Keratinocyte (primary cell): ENCODE data around the gene DMD. TPM values are rescaled to one million over a fixed set of nuclear protein-coding genes. Genes with fewer than 3 reads are reported as not detected.
A peak's percentile ranks its signal among the peaks of the same experiment; 100 is the strongest.

ENCODE experiments used
- DNase-seq: peaks from one replicate; pipeline ENCODE4 v3.0.0-alpha.2; 2011; ENCODE audit warnings: low read depth, missing footprints, low spot score
- FAIRE-seq: peaks from 2 replicates; lab custom pipeline; 2011; peaks lifted over from hg19 to GRCh38; lab: Jason Lieb, UNC
- H2AFZ ChIP-seq: 2 replicates; pipeline ENCODE4 v1.6.0; 2012; ENCODE audit warnings: low read length, control low read depth, inconsistent platforms; ENCODE audit not compliant: control insufficient read depth
- H3K27ac ChIP-seq: 2 replicates; pipeline ENCODE4 v1.5.1; 2011; ENCODE audit warnings: low read length; ENCODE audit not compliant: control insufficient read depth, insufficient read depth
- H3K27me3 ChIP-seq: 3 replicates; pipeline ENCODE4 v1.6.0; 2011; ENCODE audit warnings: low read length; ENCODE audit not compliant: control insufficient read depth, insufficient read depth; ENCODE audit errors: extremely low read depth
- H3K36me3 ChIP-seq, 2 experiments: 2 replicates in 1 of 2; 3 replicates in 1 of 2; pipeline ENCODE4 v1.5.1; 2011; ENCODE audit warnings: low read length in 2 of 2, mild to moderate bottlenecking in 1 of 2; ENCODE audit not compliant: control insufficient read depth in 2 of 2, insufficient read depth in 2 of 2; ENCODE audit errors: extremely low read depth in 1 of 2
- H3K4me1 ChIP-seq: 3 replicates; pipeline ENCODE4 v1.5.1; 2011; ENCODE audit warnings: low read length; ENCODE audit not compliant: control insufficient read depth, insufficient read depth; ENCODE audit errors: extremely low read depth
- H3K4me2 ChIP-seq: 3 replicates; pipeline ENCODE4 v1.6.0; 2011; ENCODE audit warnings: low read depth, low read length; ENCODE audit not compliant: control insufficient read depth, insufficient read depth; ENCODE audit errors: extremely low read depth
- H3K4me3 ChIP-seq, 3 experiments: fragments of 200-600 bp in 1 of 3; sonication (generic) in 1 of 3; 2 replicates in 2 of 3; 3 replicates in 1 of 3; pipeline ENCODE4 v1.5.1; 2011 to 2016; ENCODE audit warnings: low read length in 3 of 3, mild to moderate bottlenecking in 3 of 3, control low read depth in 2 of 3, inconsistent platforms in 1 of 3, low read depth in 1 of 3, mixed read lengths in 1 of 3, mixed run types in 1 of 3, moderate library complexity in 1 of 3; ENCODE audit not compliant: control insufficient read depth in 2 of 3, insufficient read depth in 2 of 3; ENCODE audit errors: extremely low read depth in 1 of 3
- H3K79me2 ChIP-seq: 2 replicates; pipeline ENCODE4 v1.6.0; 2012; ENCODE audit warnings: low read length; ENCODE audit not compliant: control insufficient read depth, insufficient read depth
- H3K9ac ChIP-seq: 3 replicates; pipeline ENCODE4 v1.6.0; 2011; ENCODE audit warnings: low read length; ENCODE audit not compliant: control insufficient read depth, insufficient read depth; ENCODE audit errors: extremely low read depth
- H3K9me1 ChIP-seq: 3 replicates; pipeline ENCODE4 v1.6.0; 2011; ENCODE audit warnings: low read length; ENCODE audit not compliant: control insufficient read depth, insufficient read depth; ENCODE audit errors: extremely low read depth
- H3K9me3 ChIP-seq: 2 replicates; pipeline ENCODE4 v1.5.1; 2012; ENCODE audit warnings: low read depth, low read length; ENCODE audit not compliant: control insufficient read depth
- H4K20me1 ChIP-seq: 3 replicates; pipeline ENCODE4 v1.6.0; 2011; ENCODE audit warnings: low read length; ENCODE audit not compliant: control insufficient read depth, insufficient read depth; ENCODE audit errors: extremely low read depth
- EZH2 ChIP-seq: IDR thresholded peaks from one replicate; pipeline ENCODE4 v1.6.1; 2012; ENCODE audit warnings: inconsistent platforms, mild to moderate bottlenecking, low read length, moderate library complexity
- dilution Hi-C: fragments of 300-500 bp; cut with MboI; formaldehyde crosslinking; loops from one replicate; pipeline ENCODE4 v1.7.0; 2020; ENCODE audit warnings: low sequenced_read_pairs; ENCODE audit not compliant: extremely low pct_ligation_motif_present
- polyA plus RNA-seq, 5 experiments: library from polyadenylated mRNA; depleted of rRNA in 3 of 5; stranded (reverse) in 3 of 5; stranded (forward) in 1 of 5; unstranded in 1 of 5; fragments of >200 nt; gene quantifications; 1 replicate in 1 of 5; 2 replicates in 3 of 5; 3 replicates in 1 of 5; pipeline versions ENCODE4 v1.2.1 to v1.2.3, GENCODE V29; 2011 to 2012; ENCODE audit warnings: missing spikeins in 2 of 5, low read depth in 1 of 5, low replicate concordance in 1 of 5
- TF ChIP-seq, protein P1 (sequence below), 3 experiments: IDR thresholded peaks in 1 of 3; conservative IDR thresholded peaks in 1 of 3; optimal IDR thresholded peaks in 1 of 3; 2 replicates in 2 of 3; 3 replicates in 1 of 3; pipeline versions ENCODE3 to v1.5.1; 2011; ENCODE audit warnings: low read length in 3 of 3, mild to moderate bottlenecking in 3 of 3, moderate library complexity in 2 of 3, control low read depth in 1 of 3, inconsistent platforms in 1 of 3; ENCODE audit not compliant: insufficient read depth in 2 of 3; ENCODE audit errors: extremely low read depth in 1 of 3

Gene DMD
- polyA plus RNA-seq, 1 donor (not counting 4 experiments of a cell fraction or from before 2014, with no cell fraction given), result 8.9 TPM

DNA sequence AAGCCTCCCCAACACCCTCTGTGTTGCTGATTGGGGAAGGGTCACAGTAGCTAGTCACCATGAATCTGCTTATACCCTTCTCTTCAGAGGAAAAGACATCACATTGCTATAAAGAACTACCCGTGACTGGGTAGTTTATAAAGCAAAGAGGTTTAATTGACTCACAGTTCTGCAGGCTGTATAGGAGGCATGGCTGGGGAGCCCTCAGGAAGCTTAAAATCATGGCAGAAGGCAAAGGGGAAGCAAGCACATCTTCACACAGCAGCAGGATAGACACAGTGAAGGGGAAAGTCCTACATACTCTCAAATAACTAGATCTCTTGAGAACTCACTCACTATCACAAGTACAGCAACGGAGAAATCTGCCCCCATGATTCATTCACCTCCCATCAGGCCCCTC, 1910.1 kb downstream of the DMD start:
- FAIRE-seq, result no peak
- dilution Hi-C loops, result no loop called here

DNA sequence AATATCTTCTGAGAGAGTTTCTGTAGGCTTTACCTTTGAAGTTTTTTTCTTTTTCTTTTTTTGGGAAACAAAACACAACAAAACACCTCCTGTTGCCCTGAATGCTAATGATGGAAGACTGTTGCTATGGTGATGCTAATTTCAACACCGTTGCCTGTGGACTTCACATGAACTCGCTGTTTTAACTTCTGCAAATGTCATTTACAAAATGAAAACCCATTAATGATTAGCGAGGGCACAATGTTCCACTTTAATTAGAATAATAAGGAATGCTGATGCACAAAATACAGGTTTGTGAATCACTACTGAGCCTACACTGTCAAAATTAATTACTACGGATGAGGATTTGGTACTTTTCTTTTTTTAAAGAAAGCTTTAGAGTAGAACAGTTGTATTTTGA, 1912.4 kb downstream of the DMD start:
- Histone ChIP-seq H3K9me1 (no peaks in the 10 kb centered on the region), H3K79me2 (no peaks in the 10 kb centered on the region), H2AFZ (peak overlapping the region; percentile 19), H3K4me3 (no peak overlapping the region), H3K4me1 (peaks cover 16% of the 10 kb centered on the region), H3K4me2 (peak overlapping the region; percentile 12), H3K27me3 (no peaks in the 10 kb centered on the region), H3K36me3 (no peaks in the 10 kb centered on the region), H3K9me3 (no peaks in the 10 kb centered on the region), H3K9ac (no peak overlapping the region), H3K27ac (no peak overlapping the region), H4K20me1 (no peaks in the 10 kb centered on the region)
- FAIRE-seq (peak; percentile 9), DNase-seq (no peak)
- dilution Hi-C loops, result no loop called here
- no peak for TF ChIP-seq EZH2
- TF ChIP-seq, protein P1, sequence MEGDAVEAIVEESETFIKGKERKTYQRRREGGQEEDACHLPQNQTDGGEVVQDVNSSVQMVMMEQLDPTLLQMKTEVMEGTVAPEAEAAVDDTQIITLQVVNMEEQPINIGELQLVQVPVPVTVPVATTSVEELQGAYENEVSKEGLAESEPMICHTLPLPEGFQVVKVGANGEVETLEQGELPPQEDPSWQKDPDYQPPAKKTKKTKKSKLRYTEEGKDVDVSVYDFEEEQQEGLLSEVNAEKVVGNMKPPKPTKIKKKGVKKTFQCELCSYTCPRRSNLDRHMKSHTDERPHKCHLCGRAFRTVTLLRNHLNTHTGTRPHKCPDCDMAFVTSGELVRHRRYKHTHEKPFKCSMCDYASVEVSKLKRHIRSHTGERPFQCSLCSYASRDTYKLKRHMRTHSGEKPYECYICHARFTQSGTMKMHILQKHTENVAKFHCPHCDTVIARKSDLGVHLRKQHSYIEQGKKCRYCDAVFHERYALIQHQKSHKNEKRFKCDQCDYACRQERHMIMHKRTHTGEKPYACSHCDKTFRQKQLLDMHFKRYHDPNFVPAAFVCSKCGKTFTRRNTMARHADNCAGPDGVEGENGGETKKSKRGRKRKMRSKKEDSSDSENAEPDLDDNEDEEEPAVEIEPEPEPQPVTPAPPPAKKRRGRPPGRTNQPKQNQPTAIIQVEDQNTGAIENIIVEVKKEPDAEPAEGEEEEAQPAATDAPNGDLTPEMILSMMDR (optimal IDR thresholded peaks at IDR 0.05 in 1 of 3, IDR thresholded peaks at IDR 0.05 in 1 of 3, conservative IDR thresholded peaks at IDR 0.05 in 1 of 3; ENCODE audit: extremely low read depth in 1 of 3, insufficient read depth in 2 of 3, low read length in 3 of 3), result no peak

More for the DNA sequence above, 1910.1 kb downstream of the DMD start:
- Histone ChIP-seq H3K4me3 (no peak overlapping the region), H3K27me3 (no peaks in the 10 kb centered on the region), H3K9me3 (no peaks in the 10 kb centered on the region), H2AFZ (no peak overlapping the region), H3K79me2 (no peaks in the 10 kb centered on the region), H4K20me1 (no peaks in the 10 kb centered on the region), H3K27ac (no peak overlapping the region), H3K9me1 (no peaks in the 10 kb centered on the region), H3K4me1 (peaks cover 16% of the 10 kb centered on the region), H3K9ac (no peak overlapping the region), H3K36me3 (no peaks in the 10 kb centered on the region), H3K4me2 (no peak overlapping the region)
- TF ChIP-seq, protein P1 (optimal IDR thresholded peaks at IDR 0.05 in 1 of 3, IDR thresholded peaks at IDR 0.05 in 1 of 3, conservative IDR thresholded peaks at IDR 0.05 in 1 of 3; ENCODE audit: extremely low read depth in 1 of 3, insufficient read depth in 2 of 3, low read length in 3 of 3), result no peak
- no peak for TF ChIP-seq EZH2
- DNase-seq, result no peak
